C1 segment of cervical spinal cord (tissue), 14 donors: ENCODE results near the gene NAT14.

Source experiments
- DNase-seq, 14 donors: peaks; one replicate each; lab custom pipeline; 2025; lab: John Stamatoyannopoulos, UW

The NAT14 gene

DNA sequence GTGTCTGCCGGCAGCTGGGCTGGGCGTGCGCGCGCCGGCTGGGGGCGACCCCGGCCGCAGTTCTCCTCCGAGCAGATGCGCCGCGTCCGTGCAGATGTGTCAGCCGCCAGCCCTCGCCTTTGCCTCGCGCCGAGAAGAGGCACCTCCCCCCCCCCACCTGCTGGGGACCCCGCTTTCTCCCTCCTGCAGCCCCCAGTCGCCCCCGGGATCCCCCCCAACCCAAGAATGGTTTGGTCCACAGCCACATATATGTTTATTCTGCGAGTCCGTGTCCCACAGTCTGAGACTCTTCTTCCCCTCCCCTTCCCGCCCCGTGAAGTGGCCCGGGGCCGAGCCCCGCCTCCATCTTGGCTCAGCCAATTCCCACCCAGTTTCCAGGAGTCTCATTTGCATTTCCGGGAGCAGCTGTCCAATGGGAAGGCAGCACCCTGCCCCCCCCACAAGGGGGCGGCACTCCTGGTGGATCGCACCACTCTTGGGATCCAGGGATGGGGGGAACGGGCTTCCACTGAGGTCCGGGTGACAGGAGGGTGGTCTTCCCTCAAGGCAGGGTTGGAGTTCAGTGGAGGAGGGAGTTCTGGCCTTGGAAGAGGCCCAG, 32.1 kb upstream of the NAT14 start:
- peak in 13 of 14 donors; percentile 49 to 92 (median 85) for DNase-seq

DNA sequence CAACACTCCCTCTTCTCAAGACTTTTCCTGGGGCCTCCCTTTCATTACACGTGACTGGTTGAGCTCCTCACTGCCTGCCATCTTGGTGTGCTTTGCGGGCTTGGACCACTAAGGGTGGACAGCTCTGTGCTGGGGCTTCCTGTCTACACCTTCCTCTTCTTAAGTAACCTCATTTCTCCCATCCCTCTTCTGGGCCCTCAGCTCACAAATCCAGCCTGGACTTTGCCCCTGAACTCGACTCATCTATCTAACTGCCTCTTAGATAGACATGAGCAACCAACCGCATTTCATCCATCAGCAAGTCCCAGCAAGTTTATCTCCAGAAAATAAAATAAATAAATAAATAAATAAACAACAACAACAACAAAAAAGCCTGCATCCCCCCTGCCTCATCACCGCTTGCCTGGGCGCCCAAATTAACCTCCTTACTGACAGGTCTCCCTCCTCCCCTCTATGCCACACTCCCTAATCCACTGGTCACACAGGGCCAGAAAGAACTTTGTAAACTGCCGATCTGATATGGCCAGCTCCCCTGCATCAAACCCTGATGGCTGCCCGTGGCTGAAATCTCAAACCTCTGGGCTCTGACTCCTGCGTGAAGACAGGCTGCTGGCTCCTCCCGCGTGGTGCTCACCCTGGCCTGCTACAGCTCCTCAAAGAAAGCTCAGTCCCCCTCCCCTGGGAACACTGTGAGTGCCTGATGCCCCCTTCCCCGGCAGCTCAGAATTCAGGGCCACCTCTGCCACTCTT, 31.3 kb upstream of the NAT14 start:
- DNase-seq: no peak

DNA sequence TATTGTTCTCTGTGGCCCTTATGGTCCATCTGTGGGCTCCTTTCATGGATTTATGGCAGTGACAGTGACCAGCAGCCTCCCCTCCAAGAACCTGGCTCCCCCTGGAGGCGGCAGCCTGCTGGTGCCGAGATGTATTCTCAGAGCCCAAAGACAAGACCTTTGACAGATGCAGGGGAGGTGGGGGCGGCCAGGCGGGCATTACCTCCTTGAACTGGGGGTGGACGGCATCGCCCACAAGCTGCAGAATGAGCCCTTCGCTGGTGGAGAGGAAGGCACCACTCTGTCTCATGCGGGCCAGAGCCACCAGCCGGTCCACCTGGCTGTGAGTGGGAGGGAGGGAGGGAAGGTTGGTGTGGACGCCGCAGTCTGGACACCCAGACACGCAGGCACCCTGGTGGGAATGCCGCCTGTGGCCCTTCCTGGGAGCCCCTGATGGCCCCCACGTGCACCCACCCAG, 30.2 kb upstream of the NAT14 start:
- peak in 10 of 14 donors; percentile 6 to 58 (median 30) for DNase-seq

DNA sequence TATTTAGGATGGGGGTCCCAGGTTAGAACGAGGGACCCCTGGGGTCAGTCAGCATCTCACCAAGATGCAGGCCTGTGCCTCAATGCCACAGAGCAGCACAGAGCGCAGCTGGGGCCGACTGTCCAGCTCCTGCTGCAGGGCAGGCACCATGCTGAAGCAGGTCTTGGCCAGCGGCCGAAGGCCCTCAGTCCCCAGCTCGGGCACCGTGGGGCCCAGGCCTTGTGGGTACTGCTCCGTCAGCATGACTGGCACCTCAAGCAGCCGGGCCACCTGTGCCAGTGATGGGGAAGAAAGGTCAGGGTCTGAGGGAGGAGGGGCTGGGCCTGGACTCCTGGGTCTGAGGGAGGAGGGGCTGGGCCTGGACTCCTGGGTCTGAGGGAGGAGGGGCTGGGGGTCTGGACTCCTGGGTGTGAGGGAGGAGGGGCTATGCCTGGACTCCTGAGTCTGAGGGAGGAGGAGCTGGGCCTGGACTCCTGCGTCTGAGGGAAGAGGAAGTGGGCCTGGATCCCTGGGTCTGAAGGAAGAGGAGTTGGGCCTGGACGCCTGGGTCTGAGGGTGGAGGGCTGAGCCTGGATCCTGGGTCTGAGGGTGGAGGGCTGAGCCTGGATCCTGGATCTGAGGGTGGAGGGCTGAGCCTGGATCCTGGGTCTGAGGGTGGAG, 29.3 kb upstream of the NAT14 start:
- no peak for DNase-seq

DNA sequence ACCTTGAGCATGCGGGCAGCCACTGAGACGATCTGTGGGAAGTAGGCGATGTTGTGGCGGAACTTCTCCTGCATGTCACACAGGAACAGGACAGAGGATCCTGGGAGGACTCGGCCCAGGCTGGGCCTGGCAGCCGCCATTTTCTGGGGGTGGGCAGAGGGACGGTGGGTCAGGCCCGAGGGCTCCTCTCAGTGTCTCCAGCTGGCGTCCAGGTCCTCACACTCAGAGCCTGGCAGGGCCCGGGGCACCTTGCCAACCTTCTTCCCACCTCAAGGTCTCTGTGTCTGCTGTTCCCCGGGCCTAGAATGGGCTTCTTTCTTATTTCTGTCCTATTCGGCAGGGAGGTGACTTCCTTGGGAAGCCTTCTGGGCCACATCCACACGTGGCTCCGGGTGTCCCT, 28.6 kb upstream of the NAT14 start:
- DNase-seq: no peak

DNA sequence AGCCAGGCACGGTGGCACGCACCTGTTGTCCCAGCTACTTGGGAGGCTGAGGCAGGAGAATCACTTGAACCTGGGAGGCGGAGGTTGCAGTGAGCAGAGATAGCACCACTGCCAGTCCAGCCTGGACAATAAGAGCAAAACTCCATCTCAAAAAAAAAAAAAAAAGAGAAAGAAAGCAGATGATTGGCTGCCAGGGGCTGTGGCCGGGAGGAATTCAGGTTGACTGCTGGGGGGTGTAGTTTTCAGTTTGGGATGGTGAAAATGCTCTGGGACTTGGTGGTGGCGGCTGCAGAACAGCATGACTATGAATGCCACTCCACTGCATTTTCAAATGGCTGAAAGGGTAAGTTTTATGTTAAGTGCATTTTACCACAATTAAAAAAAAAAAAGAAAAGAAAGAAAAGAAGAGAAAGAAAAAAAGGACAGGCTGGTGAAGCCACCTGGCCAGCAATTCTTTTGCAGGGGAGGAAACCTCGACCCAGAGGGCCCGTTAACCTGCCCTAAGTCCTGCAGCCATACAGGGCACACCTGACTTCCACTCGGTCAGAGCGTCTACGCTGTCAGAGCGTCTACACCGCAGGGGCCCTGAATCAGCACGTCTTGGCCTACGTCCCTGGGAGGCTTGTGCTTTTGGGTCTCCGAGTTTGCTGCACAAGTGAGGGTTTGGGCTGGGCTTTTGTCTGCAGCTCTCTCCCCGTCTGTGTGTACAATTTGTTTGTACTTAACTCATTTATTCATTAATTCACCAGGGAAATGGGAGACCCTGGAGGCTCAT, 27.1 kb upstream of the NAT14 start:
- DNase-seq: no peak

DNA sequence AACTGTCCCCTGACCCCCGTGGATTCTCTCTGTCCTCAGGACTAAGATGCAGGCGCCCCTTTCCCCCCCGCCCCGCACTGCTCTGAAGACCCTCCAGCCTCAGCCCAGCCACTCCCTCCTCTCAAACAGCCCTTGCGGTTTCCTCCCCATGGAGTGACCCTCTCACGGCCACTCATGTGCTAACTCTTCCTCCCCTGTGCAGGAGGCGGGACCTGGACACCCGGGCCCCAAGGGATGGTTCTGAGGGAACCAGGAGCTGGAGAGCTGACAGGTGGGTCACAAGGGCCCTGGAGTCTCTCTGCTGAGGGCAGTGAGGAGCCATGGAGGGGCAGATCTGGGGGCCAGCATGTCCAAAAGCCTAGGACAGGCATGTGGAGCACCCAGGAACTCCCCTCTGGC, 25.4 kb upstream of the NAT14 start:
- DNase-seq: no peak

DNA sequence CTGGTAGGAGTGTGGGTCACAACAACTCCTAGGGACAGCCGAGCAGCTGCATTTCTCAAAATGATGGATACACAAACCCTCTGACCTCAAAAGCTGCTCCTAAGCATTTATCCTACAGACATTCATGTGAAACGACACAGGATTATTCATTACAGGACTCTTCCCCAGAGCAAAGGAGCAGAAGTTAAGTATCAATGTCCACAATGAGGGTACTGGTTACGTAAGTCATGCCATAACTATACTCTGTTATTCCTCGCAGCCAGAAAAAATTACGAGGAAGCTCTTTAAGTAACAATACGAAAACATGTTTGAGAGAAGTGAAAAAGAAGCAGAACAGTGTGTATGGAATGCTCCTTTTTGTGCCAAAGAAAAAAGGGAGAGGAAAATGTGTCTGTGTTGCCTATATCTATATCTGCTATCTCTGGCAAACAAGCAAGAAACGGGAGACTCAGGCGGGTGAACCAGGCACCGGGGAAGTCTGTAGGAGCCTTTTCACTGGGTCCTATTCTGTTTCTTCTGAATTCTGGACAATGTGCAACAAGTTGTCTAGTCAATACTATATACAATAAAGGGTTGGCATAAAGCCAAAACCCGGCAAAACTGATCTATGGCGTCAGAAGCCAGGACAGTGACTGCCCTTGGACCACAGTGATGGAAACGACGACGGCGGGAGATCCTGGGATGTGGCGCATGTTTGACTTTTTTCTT, 24.9 kb upstream of the NAT14 start:
- no peak for DNase-seq

DNA sequence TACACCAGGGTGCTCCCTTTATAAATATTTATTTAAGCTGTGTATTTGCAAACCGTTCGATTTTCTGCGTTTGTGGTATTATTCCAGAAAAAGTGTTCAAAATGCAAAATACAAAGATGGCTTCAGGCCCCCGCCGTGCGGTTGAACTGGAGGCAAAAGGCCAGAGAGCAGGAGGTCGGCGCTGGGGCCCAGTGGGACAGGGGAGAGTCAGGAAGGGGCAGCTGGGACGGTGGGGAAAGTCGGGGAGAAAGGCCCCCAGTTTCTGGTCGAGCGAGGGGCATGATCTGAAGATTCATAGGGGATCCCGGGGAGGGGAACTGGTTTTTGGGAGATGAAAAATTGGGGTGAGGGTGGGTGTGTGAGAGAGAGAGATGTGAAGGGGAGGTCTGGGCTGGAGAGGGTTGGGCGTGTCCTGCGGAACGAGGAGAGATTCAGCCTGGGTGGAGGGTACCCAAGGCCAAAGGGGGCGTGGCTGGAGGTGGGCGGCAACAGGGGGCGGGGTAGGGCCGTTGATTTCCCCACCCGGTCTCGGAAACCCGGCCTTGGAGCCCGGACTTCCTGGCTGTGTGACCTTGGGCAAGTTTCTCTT, 24.2 kb upstream of the NAT14 start:
- DNase-seq: peak in 9 of 14 donors; percentile 17 to 60 (median 37)

DNA sequence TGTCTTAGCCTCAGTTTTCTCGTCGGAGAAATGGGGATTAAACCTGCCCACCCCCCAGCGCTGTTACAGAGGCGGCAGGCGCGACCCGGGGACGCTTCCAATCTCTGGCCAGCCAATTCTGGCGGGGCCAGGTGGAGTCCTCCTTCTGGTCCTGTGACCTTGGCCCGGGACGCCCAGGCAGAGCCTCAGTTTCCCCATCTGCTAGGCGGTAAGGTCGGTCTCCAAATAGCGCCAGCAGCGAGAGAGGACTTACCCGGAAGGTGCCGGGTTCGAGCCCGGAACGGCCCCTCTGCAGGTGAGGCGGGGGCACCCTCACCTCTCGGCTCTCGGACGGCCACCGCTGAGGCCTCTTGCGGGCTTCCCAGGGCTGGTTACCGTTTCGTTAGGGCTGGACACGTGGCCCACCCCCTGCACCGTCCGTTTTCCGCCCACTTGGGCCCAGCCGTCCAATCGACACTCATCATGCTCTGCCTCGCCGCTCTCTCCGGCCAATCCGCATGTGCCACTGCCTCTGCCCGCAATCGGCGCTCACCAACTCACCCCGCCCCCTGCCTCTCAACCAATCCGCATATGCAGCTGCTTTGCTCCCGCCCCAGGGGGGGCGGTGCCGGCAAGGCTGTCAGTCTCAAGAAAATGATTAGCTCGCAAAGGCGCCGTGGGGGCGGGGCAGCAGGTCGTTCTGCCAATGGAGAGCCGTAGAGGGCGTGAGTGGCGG, 23.6 kb upstream of the NAT14 start, which contains the start of gene ISOC2:
Gene ISOC2 (minus strand): TSS at position 384 of the 715 bp plus-strand sequence. CDS start 5,156 bp downstream, outside the sequence.
- DNase-seq: peak; percentile 94 to 100 (median 98)

DNA sequence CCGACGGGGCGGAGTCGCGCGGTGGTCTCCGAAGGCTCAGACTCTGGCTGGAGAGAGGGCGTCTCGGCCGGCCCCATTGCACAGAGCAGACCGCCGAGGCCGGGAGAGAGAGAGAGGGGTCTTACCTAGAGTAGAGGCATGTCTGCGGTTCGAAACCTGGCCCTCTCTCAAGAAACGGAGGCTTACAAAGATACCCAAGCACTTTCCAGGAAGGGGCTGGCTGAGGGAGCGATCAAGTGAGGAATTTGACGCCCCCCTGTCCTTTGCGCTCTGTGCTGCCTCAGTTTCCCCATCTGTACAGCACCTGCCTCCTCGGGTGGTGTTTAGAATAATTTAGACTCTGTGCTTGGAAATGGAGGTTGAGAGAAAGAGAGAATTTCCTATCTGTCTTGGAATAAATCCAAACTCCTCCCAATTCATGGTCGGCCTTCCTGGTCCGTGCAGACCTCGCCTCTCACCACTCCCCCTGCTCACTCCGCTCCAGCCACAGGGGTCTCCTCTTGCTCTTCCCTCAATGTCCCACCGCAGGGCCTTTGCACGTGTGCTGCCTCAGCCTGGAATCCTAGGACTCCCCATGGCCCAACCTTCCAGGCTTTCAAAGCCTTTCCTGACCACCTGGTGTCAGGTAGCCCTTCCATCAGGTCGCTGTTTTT, 22.9 kb upstream of the NAT14 start:
- no peak for DNase-seq

DNA sequence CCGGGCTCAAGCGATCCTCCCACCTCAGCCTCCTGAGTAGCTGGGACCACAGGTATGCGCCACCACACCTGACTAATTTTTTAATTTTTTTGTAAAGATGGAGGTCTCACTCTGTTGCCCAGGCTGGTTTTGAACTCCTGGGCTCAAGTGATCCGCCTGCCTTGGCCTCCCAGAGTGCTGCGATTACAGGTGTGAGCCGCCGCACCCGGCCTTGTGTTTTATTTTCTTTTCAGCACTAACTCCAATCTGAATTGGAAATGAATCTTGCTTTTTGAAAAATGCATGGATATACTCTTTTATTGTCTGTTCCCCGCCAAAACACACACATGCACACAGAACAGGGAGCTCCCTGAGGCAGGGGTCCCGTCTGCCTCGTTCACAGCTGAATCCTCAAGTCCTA, 22.3 kb upstream of the NAT14 start:
- DNase-seq: no peak

DNA sequence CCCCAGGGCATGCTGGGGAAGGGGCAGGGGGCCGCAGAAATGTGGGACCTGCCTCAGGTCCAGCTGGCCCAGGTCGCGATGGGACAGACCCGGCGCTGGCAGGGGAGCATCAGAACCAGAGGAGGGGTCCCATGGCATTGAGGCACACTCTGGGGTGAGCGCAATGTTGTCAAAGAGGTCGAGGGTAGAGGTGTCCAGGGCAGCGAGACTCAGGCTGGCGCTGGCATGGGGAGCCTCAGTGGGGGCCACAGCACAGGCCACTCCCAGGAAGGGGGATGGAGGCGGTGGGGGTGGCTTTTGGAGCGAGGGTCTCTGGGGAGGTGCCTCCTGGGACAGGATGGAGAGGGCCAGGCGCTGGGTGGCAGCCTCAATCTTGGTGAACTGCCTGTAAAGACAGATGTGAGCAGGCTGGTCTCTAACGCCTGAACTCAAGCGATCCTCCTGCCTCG, 21.4 kb upstream of the NAT14 start:
- no peak for DNase-seq

DNA sequence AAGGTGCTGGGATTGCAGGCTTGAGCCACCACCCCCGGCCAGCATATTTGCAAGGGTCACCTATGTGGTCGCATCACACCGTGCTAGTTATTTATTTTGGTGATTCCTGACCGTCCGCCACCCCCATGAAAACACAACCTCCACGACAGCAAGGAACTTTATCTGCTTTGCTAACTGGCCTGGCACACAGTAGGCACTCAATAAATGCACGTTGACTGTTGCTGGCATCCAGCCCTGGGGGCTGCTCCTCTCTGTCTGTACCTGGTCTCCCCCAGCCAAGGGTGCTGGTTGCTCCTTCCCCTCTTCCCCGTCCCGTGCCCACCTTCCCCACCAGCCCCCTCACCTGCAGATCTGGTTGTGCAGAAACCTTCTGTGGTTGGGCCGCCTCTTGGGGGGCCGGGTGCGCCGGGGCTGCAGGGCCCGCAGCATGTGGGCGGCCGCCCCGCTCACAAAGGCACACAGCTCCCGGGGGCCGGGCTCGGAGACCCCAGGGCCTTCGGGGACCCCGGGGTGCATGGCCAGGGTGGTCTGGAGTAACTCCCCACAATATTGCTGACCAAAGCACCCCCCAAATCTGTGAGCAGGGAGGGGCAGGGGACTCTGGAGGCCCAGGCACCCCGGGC, 20.8 kb upstream of the NAT14 start:
- DNase-seq: no peak

DNA sequence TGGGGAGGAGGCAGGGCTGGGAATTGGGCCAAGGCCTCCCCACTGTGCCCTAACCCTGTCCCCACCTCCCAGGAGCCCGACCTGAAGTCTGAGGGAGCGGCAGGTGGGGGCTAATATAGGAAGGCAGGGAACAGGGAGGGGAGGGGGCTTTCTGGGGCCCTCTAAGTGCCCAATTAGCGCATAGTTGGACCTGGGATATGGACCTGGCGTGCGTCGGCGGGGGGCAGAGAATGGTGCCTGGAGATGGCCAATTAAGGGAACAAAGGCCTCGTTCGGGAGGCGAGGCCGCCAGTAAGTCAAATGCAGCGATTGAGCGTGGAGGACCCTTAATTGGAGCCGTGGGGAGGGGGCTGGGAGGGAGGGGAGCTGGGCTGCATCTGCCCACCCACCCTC, 20.3 kb upstream of the NAT14 start, which contains the start of gene C19orf85:
Gene C19orf85 (minus strand): TSS at position 90 of the 393 bp plus-strand sequence. CDS start 197 bp downstream, outside the sequence.
- DNase-seq: no peak

DNA sequence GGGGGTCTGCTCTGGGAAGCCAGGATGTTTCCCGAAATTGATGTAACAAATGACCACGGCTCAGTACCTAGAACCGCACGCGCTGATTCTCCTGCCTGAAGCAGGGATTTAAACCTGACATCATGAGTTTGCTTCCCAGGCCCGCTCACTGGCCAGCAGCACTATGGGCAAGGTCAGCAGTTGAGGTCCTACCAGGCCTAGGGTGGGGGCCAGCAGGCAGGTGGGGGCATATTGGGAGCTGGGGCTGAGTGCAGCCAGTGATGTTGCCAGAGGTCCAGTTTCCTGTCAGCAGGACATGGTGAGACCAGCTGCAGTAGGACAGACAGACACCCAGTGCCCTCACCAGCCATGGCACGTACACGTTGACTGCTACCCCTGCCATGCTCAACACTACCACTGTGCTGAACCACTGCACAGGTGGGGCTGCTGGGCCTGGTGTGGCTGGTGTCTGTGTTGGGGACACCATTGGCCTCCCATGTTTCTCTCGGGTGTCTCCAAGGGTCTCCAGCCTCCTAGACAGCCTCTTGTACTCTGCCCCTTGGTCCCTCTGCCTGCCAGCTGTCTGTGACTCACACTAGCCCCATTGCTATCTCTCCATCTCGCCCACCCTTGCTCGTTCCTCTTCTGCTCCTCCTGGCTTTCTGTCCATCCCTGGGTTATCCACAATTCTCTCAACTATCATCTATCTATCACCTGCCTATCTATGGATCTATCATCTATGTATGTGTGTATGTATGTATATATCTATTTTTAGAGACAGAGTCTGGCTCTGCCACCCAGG, 19.3 kb upstream of the NAT14 start:
- no peak for DNase-seq

DNA sequence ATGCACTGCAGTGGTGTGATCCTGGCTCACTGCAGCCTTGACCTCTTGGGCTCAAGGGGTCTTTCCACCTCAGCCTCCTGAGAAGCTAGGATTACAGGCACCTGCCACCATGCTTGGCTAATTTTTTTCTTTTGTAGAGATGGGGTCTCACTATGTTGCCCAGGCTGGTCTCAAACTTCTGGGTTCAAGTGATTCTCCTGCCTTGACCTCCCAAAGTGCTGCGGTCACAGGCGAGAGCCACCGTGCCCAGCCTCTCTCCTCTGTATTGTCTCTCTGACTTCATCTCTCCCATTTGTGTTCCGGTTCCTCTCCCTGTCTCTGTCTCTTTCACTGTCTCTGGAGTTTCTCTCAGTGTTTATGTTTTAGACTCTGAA, 18.8 kb upstream of the NAT14 start:
- no peak for DNase-seq
